Activated effector memory CD4-positive, alpha-beta T cell treated with anti-CD3 and anti-CD28 coated beads, Interleukin-2, amount 50 U/mL, for 16 hours (primary cell): ENCODE measurements around the gene FBRSL1.
"Not testable (repeated sequence)": the region's sequence is repeated elsewhere in the genome, so short reads cannot be mapped to it uniquely, and the experiment has no call there.

Experiments used
- DNase-seq: peaks from one replicate; pipeline ENCODE4 v3.0.0-alpha.2; 2020

FBRSL1 gene

DNA sequence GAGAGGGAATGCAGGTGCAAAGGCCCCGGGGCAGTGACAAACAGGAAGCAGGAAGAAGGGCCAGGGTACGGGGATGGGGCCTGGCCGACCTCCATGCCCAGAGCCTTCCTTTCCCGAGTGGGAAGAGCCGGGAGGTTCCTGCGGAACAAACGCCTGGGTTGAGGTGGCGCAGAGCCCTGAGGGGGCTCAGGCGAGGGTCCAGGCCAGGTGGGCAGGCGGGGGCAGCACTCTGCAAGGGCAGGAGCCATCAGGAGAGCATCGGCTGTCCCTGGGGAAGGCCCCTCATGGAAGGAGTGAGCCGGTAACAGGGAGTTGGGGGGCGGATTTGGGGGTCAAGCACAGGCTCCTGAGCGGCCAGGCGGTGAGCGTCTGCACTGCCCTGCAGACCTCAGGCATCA lies 18.1 kb upstream of the FBRSL1 start:
- no peak for DNase-seq

GRCh38 chr12:132472386-132472785 lies 17.6 kb upstream of the FBRSL1 start:
- no peak for DNase-seq

DNA sequence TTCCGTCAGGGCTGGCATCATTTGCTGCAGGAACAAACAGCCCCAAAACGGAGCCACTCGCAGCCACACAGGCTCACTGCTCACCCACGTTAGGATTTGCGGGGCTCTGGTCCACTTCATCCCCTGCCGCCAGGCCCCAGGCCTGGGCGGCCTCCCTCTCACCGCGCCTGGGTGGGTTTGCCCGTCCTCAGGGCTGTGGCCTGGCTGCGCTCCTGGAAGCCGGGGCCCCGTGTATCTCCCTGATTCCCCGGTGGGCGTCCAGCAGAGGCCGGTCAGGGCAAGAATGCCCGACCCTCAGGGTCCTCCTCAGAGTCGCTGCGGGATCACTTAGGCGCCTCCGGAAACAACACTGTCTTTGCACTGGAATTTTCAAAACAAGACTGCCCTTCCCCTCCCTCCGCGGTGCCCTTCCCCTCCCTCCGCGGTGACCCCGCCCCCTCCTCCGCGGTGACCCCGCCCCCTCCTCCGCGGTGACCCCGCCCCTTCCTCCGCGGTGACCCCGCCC lies 15.7 kb upstream of the FBRSL1 start:
- no peak for DNase-seq

GRCh38 chr12:132474799-132475303 lies 15.1 kb upstream of the FBRSL1 start:
- DNase-seq, result not testable (repeated sequence)

- no peak for DNase-seq
Measured at GRCh38 chr12:132475304-132476037, 14.5 kb upstream of the FBRSL1 start.

DNA sequence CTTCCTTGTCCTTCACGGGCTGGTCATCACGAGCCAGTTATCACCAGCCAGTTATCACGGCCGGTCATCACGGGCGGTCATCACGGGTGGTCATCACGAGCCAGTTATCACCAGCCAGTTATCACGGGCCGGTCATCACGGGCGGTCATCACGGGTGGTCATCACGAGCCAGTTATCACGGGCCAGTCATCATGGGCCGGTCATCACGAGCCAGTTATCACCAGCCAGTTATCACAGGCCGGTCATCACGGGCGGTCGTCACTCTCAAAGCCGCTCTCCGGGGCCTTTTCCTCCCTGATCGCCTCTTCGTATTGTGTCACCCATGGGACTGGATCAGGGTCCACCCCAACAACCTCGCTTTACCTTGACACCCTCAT lies 13.9 kb upstream of the FBRSL1 start:
- DNase-seq, result no peak

- no peak for DNase-seq
Measured at GRCh38 chr12:132476421-132476820, 13.5 kb upstream of the FBRSL1 start.

DNA sequence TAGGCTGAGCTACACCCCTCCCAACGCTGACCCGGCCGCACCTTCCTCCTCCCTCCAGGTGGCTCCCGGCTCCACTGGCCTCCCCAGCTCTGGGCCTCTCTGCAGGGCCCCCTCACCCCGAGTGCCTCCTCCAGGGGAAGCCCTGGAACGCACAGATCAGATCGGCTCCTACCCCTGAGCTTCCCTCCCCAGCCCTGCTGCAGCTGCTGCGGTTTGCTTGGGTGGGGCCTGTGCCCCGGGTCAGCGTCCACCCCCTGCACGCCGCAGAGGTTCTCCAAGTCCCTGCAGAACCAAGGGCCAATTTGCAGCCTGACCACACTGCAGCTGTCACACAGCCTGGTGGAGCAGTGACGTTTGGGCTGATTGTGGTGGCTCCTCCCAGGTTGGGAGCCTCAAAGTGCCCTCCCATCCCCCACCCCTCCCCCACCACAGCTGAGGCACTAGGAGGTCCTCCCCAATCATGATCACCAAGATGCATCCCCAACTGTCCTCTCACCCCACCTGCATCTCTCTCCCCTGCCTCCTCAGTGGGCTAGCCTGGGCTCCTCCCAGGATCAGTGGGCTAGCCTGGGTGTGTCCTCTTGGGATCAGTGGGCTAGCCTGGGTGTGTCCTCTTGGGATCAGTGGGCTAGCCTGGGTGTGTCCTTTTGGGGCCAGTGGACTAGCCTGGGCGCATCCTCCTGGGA lies 12.8 kb upstream of the FBRSL1 start:
- no peak for DNase-seq

DNA sequence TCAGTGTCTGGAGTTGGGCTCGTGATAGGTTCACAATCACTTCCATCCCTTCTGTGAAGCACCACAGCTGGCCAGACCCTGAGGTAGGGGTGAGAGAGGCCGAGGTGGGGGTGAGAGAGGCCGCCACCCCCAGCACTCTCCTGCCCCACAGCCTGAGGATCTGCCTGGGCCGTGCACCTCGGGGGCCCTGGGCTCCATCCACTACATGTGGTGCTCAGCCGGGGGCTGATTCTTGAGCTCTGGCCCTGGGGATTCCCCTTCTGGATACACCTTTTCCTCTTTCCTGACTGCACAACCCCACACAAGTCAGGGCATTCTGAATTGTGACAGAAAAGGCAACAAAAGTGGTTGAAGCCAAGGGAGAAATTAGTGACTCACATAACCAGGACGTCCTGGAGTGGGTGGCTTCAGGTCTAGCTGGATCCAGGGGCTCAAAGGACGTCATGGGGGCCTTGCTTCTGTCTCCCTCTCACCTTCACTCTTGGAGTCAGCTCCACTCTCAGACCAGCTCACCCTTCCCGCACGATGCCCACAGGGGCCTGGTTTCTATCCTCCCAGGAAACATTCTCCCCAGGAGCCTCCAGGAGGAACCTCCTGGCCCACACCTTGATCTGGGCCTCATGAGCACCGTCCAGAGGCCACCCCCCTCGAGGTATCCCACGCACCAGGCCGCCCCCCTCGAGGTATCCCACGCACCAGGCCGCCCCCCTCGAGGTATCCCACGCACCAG lies 12.1 kb upstream of the FBRSL1 start:
- DNase-seq, result no peak

GRCh38 chr12:132478433-132478803 lies 11.5 kb upstream of the FBRSL1 start:
- DNase-seq, result no peak

DNA sequence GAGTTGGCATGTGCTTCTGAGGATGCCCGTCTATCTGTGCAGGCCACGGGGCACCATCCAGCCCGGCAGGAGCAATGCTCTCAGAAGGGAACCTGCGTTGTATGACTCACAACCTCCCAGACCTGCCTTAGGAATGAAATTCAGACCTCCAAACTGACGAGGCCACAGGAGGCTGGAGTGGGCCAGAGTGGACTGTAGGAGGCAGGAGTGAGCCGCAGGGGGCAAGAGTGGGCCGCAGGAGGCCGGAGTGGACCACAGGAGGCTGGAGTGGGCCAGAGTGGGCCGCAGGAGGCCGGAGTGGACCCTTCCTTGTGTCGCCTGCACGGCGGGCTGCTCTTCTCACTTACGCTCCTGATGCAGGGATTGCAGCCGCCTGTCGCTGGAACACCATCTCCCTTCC lies 11.1 kb upstream of the FBRSL1 start:
- no peak for DNase-seq

GRCh38 chr12:132479291-132479690 lies 10.7 kb upstream of the FBRSL1 start:
- no peak for DNase-seq

GRCh38 chr12:132479938-132480622 lies 9.9 kb upstream of the FBRSL1 start:
- DNase-seq, result no peak

GRCh38 chr12:132480623-132481132 lies 9.3 kb upstream of the FBRSL1 start:
- DNase-seq, result no peak

DNA sequence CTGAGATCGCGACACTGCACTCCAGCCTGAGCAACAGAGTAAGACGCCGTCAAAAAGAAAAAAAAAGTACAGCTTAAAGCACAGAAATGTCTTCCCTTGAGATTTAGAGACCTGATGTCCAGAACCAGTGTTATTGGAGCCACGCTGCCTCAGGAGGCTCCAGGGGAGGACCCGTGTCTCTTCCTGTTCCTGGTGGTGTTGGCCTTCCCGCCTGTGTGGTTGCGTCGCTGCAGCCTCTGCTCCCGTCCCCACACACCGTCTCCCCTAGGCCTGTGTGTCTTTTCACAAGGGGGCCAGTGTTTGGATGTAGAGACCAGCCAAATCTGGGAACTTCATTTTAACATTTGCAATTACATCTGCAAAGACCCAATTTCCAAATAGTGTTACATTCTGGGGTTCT lies 8.6 kb upstream of the FBRSL1 start:
- DNase-seq, result no peak

GRCh38 chr12:132481771-132482745 lies 7.9 kb upstream of the FBRSL1 start:
- DNase-seq, result no peak

DNA sequence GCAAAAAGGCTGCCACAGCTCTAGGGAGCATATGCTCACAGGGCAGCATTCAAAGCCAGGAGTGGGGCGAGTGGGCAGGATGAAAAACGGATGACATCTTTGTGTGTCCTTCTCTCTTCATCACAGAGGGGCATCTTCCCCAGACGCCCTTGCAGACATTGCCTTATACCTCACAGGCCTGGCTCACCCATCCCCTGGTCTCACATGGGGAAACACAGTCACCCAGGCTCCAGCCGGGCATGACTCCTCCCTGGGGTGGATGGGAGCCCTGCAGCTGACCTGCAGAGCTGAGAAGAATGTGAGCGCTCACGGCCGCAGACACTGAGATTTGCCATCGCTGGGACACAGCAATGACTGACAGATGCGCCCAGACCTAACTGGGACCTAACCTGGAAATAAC lies 7.2 kb upstream of the FBRSL1 start:
- no peak for DNase-seq

- DNase-seq, result no peak
Measured at GRCh38 chr12:132483208-132483607, 6.7 kb upstream of the FBRSL1 start.

- DNase-seq, result no peak
Measured at GRCh38 chr12:132483612-132484011, 6.3 kb upstream of the FBRSL1 start.

DNA sequence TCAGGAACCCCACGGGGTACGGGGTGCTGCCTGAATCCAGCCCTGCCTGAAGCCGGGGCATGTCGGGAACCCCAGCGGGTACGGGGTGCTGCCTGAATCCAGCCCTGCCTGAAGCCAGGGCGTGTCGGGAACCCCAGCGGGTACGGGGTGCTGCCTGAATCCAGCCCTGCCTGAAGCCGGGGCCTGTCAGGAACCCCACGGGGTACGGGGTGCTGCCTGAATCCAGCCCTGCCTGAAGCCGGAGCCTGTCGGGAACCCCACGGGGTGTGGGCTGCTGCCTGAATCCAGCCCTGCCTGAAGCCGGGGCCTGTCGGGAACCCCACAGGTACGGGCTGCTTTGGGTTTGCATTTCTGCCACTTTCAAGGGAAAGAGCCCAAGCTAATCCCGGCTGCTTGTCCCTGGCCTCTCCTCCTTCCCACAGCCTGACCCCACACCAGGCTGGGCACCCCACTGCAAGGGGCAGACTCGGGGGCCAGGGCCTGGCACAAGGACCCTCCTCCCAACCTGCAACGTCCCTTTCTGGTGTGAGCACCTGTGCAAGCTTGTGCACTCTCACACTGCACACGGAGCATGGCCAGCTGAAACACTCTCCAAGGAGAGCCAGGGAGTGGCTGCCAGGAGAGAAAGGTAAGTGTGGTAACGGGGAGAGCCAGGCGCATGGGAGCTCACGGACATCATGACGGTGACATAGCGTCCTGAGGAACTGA lies 5.6 kb upstream of the FBRSL1 start:
- DNase-seq, result no peak

DNA sequence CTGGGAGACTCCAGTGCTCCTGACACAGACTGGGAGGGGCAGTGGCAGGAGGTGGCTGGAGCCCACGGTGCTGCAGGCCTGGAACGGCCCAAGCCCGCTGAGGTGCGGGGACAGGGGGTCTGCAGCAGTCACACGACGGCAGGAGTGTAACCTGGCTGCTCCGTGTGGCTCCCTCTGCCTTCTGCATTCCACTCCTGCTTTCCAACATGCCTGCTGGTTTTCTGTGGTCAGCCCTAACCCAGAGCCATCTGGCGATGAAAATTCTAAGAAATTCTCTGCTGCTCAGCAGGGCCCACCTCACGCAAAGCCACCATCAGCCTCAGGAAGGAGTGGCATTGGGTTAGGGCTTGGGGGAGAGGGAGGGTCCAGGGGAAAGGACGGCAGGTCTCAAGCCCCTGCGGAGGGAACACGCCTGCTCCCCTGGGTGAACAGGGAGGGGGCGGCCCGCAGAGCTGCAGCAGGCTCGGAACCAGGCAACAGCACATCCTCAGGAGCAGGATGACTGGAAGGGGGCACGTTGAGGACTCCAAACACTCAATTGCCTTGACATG lies 5.0 kb upstream of the FBRSL1 start:
- no peak for DNase-seq
